OCI-M1 (cell line): ENCODE data around the gene PFKP.
A peak's percentile ranks its signal among the peaks of the same experiment; 100 is the strongest.

Source experiments
- DNase-seq: peaks from one replicate; lab custom pipeline; 2025; lab: John Stamatoyannopoulos, UW

The PFKP gene

DNA sequence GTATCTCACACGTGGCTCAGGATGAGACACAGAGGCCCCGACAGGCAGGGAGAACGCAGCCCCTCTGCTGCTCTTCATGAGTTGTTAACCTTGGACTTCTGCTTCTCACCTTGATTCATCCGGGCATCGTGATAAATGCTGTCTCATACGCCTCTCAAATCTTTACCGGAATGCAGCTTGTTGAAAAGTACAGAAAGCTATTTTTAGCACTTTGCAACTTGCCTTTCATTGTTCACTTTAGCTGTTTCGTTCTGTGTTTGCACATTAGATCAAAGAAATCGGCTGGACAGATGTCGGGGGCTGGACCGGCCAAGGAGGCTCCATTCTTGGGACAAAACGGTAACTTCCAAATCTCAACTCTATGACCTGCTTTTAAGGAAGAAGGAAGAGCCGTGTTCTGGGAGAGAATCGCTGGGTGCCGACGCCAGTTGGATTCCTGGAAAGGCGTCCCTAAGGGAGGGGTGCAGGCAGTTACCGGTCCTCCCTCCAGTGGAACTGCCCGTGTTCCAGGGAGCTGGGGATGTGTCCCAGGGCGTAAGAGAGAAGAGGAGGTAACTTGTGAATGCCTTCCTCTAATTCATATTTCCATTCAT is 49.3 kb downstream of the PFKP start:
- DNase-seq: no peak

DNA sequence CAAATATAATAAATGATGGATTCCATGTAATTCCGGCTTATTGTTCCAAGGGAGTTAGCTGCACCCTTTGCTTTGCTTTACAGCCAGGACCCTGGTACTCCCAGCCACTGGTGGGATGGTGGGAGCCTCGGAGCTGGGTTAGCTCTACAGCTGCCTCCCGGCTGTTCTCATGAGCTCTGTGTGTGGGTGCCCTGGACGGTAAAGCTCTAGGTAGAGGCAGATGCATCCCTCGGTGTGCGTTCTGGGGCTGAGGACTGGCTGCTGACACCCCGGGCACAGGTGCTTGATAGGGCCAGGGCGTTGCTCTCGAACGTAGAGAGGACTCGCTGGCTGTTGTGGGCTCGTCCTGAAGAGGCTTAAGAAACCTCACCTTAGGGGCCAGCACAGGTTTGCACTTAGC is 50.1 kb downstream of the PFKP start:
- no peak for DNase-seq

- no peak for DNase-seq
These were observed 51.3 kb downstream of the PFKP start for GRCh38 chr10:3118641-3119091.

GRCh38 chr10:3119796-3120459 is 52.6 kb downstream of the PFKP start:
- DNase-seq: no peak

- DNase-seq: no peak
These were observed 54.7 kb downstream of the PFKP start for GRCh38 chr10:3122034-3122433.

- no peak for DNase-seq
These were observed 55.3 kb downstream of the PFKP start for GRCh38 chr10:3122486-3123205.

- no peak for DNase-seq
These were observed 56.4 kb downstream of the PFKP start for GRCh38 chr10:3123571-3124411.

- no peak for DNase-seq
These were observed 57.2 kb downstream of the PFKP start for GRCh38 chr10:3124412-3125175.

GRCh38 chr10:3125527-3126170 is 58.3 kb downstream of the PFKP start:
- no peak for DNase-seq

- DNase-seq: no peak
These were observed 58.9 kb downstream of the PFKP start for GRCh38 chr10:3126249-3126648.

- DNase-seq: no peak
These were observed 59.5 kb downstream of the PFKP start for GRCh38 chr10:3126741-3127346.

DNA sequence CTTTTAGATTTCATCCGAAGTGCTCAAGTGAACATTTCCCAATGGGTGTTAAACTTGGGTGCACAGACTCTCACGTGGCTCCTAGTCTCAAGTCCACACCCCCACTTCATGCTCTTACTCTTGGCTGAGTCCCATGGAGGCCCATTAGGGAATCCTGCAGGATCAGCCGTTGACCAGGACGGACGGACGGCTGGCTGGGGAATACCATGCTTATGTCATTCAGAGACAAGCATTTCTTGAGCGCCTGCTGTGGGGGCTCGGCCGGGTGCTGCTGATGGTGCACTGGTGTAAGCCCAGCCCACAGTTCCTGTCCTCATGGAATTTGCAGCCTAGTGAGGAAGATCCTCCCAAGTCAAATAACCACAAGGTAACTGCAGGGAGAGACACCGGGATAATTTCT is 60.6 kb downstream of the PFKP start:
- no peak for DNase-seq

GRCh38 chr10:3128379-3129130 is 61.2 kb downstream of the PFKP start:
- DNase-seq: no peak

GRCh38 chr10:3129581-3130340 is 62.4 kb downstream of the PFKP start:
- DNase-seq: no peak

DNA sequence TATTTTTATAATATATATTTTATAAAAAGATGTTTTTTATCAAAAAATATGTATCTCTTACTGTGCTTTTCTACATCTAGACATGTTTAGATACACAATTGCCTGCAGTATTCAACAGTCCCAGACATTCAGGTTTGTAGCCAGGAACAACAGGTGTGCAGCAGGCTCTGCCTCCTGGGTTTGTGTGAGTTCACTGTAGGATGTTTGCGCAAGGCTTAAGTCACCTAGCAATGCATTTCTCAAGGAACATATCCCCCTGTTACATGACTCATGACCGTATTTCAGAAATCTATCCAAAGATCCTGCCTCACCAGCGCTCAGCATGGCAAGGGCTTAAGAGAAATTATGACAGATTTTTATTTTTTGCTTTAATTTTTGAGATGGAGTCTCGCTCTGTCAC is 63.8 kb downstream of the PFKP start:
- DNase-seq: no peak

DNA sequence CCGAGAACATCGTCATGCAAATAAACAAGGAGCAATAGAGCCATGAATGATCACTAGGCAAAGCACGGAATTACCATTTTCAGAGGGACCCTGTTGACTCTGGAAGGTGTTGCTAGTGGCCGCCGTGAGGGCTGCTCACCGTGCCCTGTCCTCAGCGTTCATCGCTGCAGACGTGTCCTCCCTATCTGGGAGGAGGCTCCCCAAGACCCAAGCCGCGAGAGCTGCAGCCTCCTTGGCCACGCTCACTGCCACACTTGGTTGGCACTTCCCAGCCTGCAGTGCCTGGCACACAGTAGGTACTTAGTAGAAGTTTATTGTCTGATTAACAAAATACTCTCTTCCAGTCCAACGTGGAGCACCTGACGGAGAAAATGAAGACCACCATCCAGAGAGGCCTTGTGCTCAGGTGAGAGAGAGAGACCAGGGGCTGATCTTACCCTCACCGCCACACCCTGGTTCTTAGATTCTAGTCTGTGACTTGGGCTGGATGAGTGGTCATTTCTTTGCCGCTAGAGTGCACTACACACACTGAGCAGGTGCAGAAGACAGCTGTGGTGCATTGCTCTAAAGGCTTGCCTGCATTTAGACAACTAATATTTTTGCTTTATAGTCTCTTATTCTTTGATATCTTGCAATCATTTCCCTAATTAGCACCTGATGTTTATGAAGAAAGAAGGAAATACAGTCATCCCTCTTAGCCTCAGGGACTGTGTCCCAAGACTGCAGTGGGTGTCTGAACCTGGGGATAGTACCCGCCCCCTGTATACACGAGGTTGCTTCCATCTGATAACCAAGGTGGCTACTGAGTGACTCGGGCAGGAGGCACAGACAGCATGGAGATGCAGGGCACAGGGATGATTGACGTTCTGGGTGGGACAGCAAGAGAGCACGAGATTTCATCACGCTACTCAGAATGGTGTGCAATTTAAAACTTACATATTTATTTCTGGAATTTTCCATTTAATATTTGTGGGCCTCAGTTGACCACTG is 65.0 kb downstream of the PFKP start:
- DNase-seq: no peak

DNA sequence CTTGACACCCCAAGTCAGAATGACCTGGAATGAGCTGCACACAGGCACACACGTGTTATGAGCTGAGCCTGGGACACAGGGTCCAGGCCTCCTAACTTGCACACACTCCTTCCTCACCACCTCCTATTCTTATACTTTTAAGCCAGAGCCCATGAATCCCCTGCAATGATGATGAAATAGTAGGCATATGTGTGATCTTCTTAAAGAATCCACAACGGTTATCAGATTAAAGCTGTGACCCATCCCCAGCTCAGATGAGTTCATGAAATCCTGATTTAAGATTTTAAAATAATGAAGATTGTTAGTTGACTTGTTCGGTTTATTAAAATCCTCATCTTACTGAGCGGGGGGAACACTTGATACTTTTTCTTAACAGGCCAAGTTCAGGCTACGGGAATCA is 66.6 kb downstream of the PFKP start:
- DNase-seq: no peak

GRCh38 chr10:3135006-3135405 is 67.7 kb downstream of the PFKP start:
- DNase-seq: peak; percentile 4
